HCT116 (cell line): ENCODE data around the gene STIMATE. TPM values are rescaled to one million over a fixed set of nuclear protein-coding genes. Genes with fewer than 3 reads are reported as not detected.

Experiments
- ATAC-seq: fragments of 200-7000 bp; cut with Tn5 transposase; 2 replicates; pipeline ENCODE4 v1.9.1; 2020; ENCODE audit warnings: mild to moderate bottlenecking, moderate library complexity
- BruUV-seq: library from RNA; stranded (reverse); fragments of 400-500 nt; replicated peaks from 2 replicates; lab custom pipeline; 2021; lab: Mats Ljungman, UMichigan
- CTCF ChIA-PET: fragments of 300-600 bp; sonication (Branson Sonifier 250); formaldehyde crosslinking; loops from one replicate; lab custom pipeline; 2021; ENCODE audit warnings: antibody characterized with exemption; lab: Charles Lee
- POLR2A ChIA-PET: fragments of 300-600, 350-600 bp; sonication (Branson Sonifier 250); formaldehyde crosslinking; loops from one replicate; lab custom pipeline; 2021; ENCODE audit warnings: antibody characterized with exemption; lab: Charles Lee
- RAD21 ChIA-PET, 2 experiments: fragments of 300-600 bp; sonication (Branson Sonifier 250); formaldehyde crosslinking; loops; one replicate each; lab custom pipeline; 2023; ENCODE audit warnings: low total read pairs in 2 of 2; ENCODE audit not compliant: uncharacterized antibody in 2 of 2, unreplicated experiment in 2 of 2, low non-redundant PET in 1 of 2; lab: Charles Lee
- DNase-seq: peaks from one replicate; pipeline ENCODE4 v3.0.0-alpha.2; 2010; ENCODE audit warnings: low read depth, low spot score
- H2AFZ ChIP-seq: fragments of 200-600 bp; shearing (Covaris generic), sonication (generic); 2 replicates; pipeline ENCODE4 v1.6.1; 2017; ENCODE audit warnings: low read depth, mixed run types, mixed read lengths, antibody characterized with exemption, low read length; ENCODE audit not compliant: poor library complexity, severe bottlenecking
- H3K27ac ChIP-seq: 2 replicates; pipeline ENCODE4 v1.5.1; 2012; ENCODE audit warnings: low read depth, low read length
- H3K27me3 ChIP-seq: fragments of 200-600 bp; sonication (generic); 2 replicates; pipeline ENCODE4 v1.6.1; 2016; ENCODE audit warnings: mixed run types, low read length, mixed read lengths; ENCODE audit not compliant: insufficient read depth
- H3K36me3 ChIP-seq, 2 experiments: fragments of 200-500 bp in 1 of 2; fragments of 200-600 bp in 1 of 2; sonication (Bioruptor generic) in 1 of 2; sonication (generic) in 1 of 2; 2 replicates each; pipeline versions ENCODE4 v1.5.1 to v1.6.1; 2014 to 2016; ENCODE audit warnings: low read length in 2 of 2, inconsistent platforms in 1 of 2, mixed read lengths in 1 of 2, mixed run types in 1 of 2; ENCODE audit not compliant: insufficient read depth in 2 of 2, control insufficient read depth in 1 of 2
- H3K4me1 ChIP-seq, 2 experiments: fragments of 200-600 bp in 1 of 2; sonication (generic) in 1 of 2; 2 replicates each; pipeline versions ENCODE4 v1.5.1 to v1.6.1; 2012 to 2017; ENCODE audit warnings: low read length in 2 of 2, inconsistent platforms in 1 of 2, mild to moderate bottlenecking in 1 of 2, mixed read lengths in 1 of 2, mixed run types in 1 of 2, moderate library complexity in 1 of 2; ENCODE audit not compliant: insufficient read depth in 2 of 2, control insufficient read depth in 1 of 2
- H3K4me2 ChIP-seq: fragments of 200-600 bp; sonication (generic); 2 replicates; pipeline ENCODE4 v1.6.1; 2017; ENCODE audit warnings: mixed run types, low read length, mixed read lengths
- H3K4me3 ChIP-seq, 2 experiments: fragments of 200-600 bp in 1 of 2; sonication (generic) in 1 of 2; replicated peaks in 1 of 2; 2 replicates each; pipeline ENCODE4 v1.5.1; 2011 to 2016; ENCODE audit warnings: low read length in 2 of 2, control low read depth in 1 of 2, low read depth in 1 of 2, mild to moderate bottlenecking in 1 of 2, mixed read lengths in 1 of 2, mixed run types in 1 of 2
- H3K79me2 ChIP-seq: fragments of 200-600 bp; sonication (generic); 2 replicates; pipeline ENCODE4 v1.6.1; 2017; ENCODE audit warnings: mild to moderate bottlenecking, mixed run types, low read length, moderate library complexity, mixed read lengths; ENCODE audit not compliant: insufficient read depth
- H3K9ac ChIP-seq: fragments of 200-600 bp; sonication (generic); 2 replicates; pipeline ENCODE4 v1.6.1; 2016; ENCODE audit warnings: low read length, mixed read lengths
- H3K9me2 ChIP-seq: fragments of 200-600 bp; sonication (generic), shearing (Covaris generic); 2 replicates; pipeline ENCODE4 v1.6.1; 2017; ENCODE audit warnings: mixed run types, mild to moderate bottlenecking, moderate library complexity; ENCODE audit not compliant: insufficient read depth
- H3K9me3 ChIP-seq, 2 experiments: fragments of 200-500 bp in 1 of 2; fragments of 200-600 bp in 1 of 2; sonication (Bioruptor generic) in 1 of 2; sonication (generic) in 1 of 2; 2 replicates each; pipeline ENCODE4 v1.6.1; 2014 to 2017; ENCODE audit warnings: low read length in 2 of 2, mixed read lengths in 2 of 2, inconsistent platforms in 1 of 2, low read depth in 1 of 2, mild to moderate bottlenecking in 1 of 2, mixed run types in 1 of 2, moderate library complexity in 1 of 2; ENCODE audit not compliant: control insufficient read depth in 1 of 2, insufficient read depth in 1 of 2
- H4K20me1 ChIP-seq: fragments of 200-600 bp; sonication (generic), shearing (Covaris generic); 2 replicates; pipeline ENCODE4 v1.6.1; 2017; ENCODE audit warnings: mixed run types, mild to moderate bottlenecking, moderate library complexity; ENCODE audit not compliant: insufficient read depth
- CBX3 ChIP-seq: IDR thresholded peaks from 2 replicates; pipeline ENCODE4 v1.6.1; 2012; ENCODE audit warnings: low read depth
- EGR1 ChIP-seq: IDR thresholded peaks from 2 replicates; pipeline ENCODE4 v1.6.1; 2012; ENCODE audit warnings: low read depth
- EZH2 ChIP-seq: fragments of 200-600 bp; sonication (generic); IDR thresholded peaks from 2 replicates; pipeline ENCODE4 v1.6.1; 2017; ENCODE audit warnings: antibody characterized with exemption, mixed run types
- EZH2phosphoT487 ChIP-seq: fragments of 200-600 bp; IDR thresholded peaks from 2 replicates; pipeline ENCODE4 v1.6.1; 2018; ENCODE audit warnings: antibody characterized with exemption, borderline replicate concordance
- FOSL1 ChIP-seq: IDR thresholded peaks from 2 replicates; pipeline ENCODE4 v1.6.1; 2012; ENCODE audit warnings: low read depth
- JUND ChIP-seq: IDR thresholded peaks from 2 replicates; pipeline ENCODE4 v1.6.1; 2012
- POLR2AphosphoS5 ChIP-seq: IDR thresholded peaks from 2 replicates; pipeline ENCODE4 v1.6.1; 2011; ENCODE audit warnings: mild to moderate bottlenecking, low read depth, low read length, moderate library complexity
- RAD21 ChIP-seq: IDR thresholded peaks from 2 replicates; pipeline ENCODE4 v1.6.1; 2012; ENCODE audit warnings: low read depth, mild to moderate bottlenecking
- SP1 ChIP-seq: IDR thresholded peaks from 2 replicates; pipeline ENCODE4 v1.6.1; 2012; ENCODE audit warnings: low read depth
- TCF7L2 ChIP-seq: IDR thresholded peaks from 2 replicates; pipeline ENCODE4 v1.7.0; 2011; ENCODE audit warnings: borderline replicate concordance, inconsistent platforms; ENCODE audit not compliant: insufficient read depth, insufficient read length; ENCODE audit errors: extremely low read depth
- ZFX ChIP-seq: fragments of 450-650 bp; IDR thresholded peaks from 2 replicates; pipeline ENCODE4 v1.6.1; 2017
- ZNF274 ChIP-seq: fragments of 200-500 bp; sonication (Bioruptor generic); IDR thresholded peaks from 2 replicates; pipeline ENCODE4 v1.6.1; 2014; ENCODE audit warnings: mild to moderate bottlenecking, low read depth, low read length, inconsistent platforms
- intact Hi-C: fragments of 100-400 bp; cut with micrococcal nuclease; formaldehyde crosslinking; loops from 2 replicates; pipeline ENCODE4 v1.10.0; 2022
- total RNA-seq: library from RNA; stranded (reverse); gene quantifications from one replicate; pipeline ENCODE4 v1.2.1, GENCODE V29; 2021; ENCODE audit not compliant: unreplicated experiment
- TF ChIP-seq, protein P1 (sequence below): IDR thresholded peaks from 2 replicates; pipeline ENCODE4 v1.6.1; 2012; ENCODE audit warnings: low read depth
- TF ChIP-seq, protein P2 (sequence below), 3 experiments: fragments of 200-600 bp in 1 of 3; sonication (generic) in 1 of 3; IDR thresholded peaks in 2 of 3; conservative IDR thresholded peaks in 1 of 3; 2 replicates each; pipeline ENCODE4 v1.5.1; 2012 to 2017; ENCODE audit warnings: low read depth in 2 of 3, low read length in 2 of 3, antibody characterized with exemption in 1 of 3, borderline replicate concordance in 1 of 3, control low read depth in 1 of 3, mild to moderate bottlenecking in 1 of 3, mixed read lengths in 1 of 3, mixed run types in 1 of 3, moderate library complexity in 1 of 3; ENCODE audit not compliant: insufficient read depth in 1 of 3
- TF ChIP-seq, protein P3 (sequence below): IDR thresholded peaks from 2 replicates; pipeline ENCODE4 v1.6.1; 2012
- TF ChIP-seq, protein P4 (sequence below): IDR thresholded peaks from 2 replicates; pipeline ENCODE4 v1.6.1; 2011; ENCODE audit warnings: mild to moderate bottlenecking, low read length, moderate library complexity; ENCODE audit not compliant: insufficient replicate concordance; ENCODE audit errors: extremely low read depth
- TF ChIP-seq, protein P5 (sequence below): IDR thresholded peaks from 2 replicates; pipeline ENCODE4 v1.6.1; 2012

Gene STIMATE
- total RNA-seq, 1 experiment from 2014 or later = 20.2 TPM

DNA sequence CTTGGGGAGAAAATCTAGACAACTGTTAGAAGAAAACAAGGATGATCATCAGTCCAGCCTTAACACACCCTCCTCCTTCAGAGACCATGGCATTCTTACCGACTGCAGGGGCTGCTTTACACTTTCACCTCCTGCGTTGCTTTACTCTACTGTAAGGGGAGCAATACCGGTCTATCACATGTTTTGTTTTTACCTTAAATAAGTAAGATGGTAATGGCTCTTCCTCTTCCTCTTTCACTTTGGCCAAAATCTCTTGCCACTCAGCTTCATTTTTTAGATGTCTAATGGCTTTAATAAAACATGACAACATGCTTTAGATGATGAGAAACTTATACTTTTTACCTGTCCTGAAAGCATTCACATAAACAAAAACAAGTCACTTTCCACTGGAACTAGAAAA is 33.4 kb upstream of the STIMATE start:
- H3K4me1 ChIP-seq = no peaks in the 10 kb centered on the region
- intact Hi-C loops = loop anchor here (5.0 to 10.0 kb wide), 2 partner anchors 144 to 188 kb away; no protein-coding TSS in a partner anchor

More for the DNA sequence above, 33.4 kb upstream of the STIMATE start:
- ChIA-PET CTCF (interaction anchor here (1.3 kb wide), 1 partner anchor 63 kb away, joined by 3 read pairs; no protein-coding TSS in a partner anchor), RAD21 (no interaction called here), POLR2A (no interaction called here)
- TF ChIP-seq ZNF274 = no peak
- no peak for TF ChIP-seq SP1
- no peak for TF ChIP-seq JUND
- no peak for TF ChIP-seq TCF7L2
- TF ChIP-seq, protein P1, sequence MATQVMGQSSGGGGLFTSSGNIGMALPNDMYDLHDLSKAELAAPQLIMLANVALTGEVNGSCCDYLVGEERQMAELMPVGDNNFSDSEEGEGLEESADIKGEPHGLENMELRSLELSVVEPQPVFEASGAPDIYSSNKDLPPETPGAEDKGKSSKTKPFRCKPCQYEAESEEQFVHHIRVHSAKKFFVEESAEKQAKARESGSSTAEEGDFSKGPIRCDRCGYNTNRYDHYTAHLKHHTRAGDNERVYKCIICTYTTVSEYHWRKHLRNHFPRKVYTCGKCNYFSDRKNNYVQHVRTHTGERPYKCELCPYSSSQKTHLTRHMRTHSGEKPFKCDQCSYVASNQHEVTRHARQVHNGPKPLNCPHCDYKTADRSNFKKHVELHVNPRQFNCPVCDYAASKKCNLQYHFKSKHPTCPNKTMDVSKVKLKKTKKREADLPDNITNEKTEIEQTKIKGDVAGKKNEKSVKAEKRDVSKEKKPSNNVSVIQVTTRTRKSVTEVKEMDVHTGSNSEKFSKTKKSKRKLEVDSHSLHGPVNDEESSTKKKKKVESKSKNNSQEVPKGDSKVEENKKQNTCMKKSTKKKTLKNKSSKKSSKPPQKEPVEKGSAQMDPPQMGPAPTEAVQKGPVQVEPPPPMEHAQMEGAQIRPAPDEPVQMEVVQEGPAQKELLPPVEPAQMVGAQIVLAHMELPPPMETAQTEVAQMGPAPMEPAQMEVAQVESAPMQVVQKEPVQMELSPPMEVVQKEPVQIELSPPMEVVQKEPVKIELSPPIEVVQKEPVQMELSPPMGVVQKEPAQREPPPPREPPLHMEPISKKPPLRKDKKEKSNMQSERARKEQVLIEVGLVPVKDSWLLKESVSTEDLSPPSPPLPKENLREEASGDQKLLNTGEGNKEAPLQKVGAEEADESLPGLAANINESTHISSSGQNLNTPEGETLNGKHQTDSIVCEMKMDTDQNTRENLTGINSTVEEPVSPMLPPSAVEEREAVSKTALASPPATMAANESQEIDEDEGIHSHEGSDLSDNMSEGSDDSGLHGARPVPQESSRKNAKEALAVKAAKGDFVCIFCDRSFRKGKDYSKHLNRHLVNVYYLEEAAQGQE = no peak
- no peak for TF ChIP-seq FOSL1
- no peak for TF ChIP-seq POLR2AphosphoS5
- TF ChIP-seq, protein P2, sequence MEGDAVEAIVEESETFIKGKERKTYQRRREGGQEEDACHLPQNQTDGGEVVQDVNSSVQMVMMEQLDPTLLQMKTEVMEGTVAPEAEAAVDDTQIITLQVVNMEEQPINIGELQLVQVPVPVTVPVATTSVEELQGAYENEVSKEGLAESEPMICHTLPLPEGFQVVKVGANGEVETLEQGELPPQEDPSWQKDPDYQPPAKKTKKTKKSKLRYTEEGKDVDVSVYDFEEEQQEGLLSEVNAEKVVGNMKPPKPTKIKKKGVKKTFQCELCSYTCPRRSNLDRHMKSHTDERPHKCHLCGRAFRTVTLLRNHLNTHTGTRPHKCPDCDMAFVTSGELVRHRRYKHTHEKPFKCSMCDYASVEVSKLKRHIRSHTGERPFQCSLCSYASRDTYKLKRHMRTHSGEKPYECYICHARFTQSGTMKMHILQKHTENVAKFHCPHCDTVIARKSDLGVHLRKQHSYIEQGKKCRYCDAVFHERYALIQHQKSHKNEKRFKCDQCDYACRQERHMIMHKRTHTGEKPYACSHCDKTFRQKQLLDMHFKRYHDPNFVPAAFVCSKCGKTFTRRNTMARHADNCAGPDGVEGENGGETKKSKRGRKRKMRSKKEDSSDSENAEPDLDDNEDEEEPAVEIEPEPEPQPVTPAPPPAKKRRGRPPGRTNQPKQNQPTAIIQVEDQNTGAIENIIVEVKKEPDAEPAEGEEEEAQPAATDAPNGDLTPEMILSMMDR (IDR thresholded peaks at IDR 0.05 in 2 of 3, conservative IDR thresholded peaks at IDR 0.05 in 1 of 3; ENCODE audit: borderline replicate concordance in 1 of 3, insufficient read depth in 1 of 3, low read depth in 2 of 3, low read length in 2 of 3) = no peak
- TF ChIP-seq, protein P3, sequence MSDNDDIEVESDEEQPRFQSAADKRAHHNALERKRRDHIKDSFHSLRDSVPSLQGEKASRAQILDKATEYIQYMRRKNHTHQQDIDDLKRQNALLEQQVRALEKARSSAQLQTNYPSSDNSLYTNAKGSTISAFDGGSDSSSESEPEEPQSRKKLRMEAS = no peak
- no peak for TF ChIP-seq RAD21
- TF ChIP-seq, protein P4, sequence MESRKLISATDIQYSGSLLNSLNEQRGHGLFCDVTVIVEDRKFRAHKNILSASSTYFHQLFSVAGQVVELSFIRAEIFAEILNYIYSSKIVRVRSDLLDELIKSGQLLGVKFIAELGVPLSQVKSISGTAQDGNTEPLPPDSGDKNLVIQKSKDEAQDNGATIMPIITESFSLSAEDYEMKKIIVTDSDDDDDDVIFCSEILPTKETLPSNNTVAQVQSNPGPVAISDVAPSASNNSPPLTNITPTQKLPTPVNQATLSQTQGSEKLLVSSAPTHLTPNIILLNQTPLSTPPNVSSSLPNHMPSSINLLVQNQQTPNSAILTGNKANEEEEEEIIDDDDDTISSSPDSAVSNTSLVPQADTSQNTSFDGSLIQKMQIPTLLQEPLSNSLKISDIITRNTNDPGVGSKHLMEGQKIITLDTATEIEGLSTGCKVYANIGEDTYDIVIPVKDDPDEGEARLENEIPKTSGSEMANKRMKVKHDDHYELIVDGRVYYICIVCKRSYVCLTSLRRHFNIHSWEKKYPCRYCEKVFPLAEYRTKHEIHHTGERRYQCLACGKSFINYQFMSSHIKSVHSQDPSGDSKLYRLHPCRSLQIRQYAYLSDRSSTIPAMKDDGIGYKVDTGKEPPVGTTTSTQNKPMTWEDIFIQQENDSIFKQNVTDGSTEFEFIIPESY = no peak
- TF ChIP-seq ZFX = no peak
- TF ChIP-seq, protein P5, sequence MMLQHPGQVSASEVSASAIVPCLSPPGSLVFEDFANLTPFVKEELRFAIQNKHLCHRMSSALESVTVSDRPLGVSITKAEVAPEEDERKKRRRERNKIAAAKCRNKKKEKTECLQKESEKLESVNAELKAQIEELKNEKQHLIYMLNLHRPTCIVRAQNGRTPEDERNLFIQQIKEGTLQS = no peak
- TF ChIP-seq CBX3 = no peak
- no peak for TF ChIP-seq EZH2
- no peak for TF ChIP-seq EZH2phosphoT487
- no peak for TF ChIP-seq EGR1
- Histone ChIP-seq H3K4me2 (no peak overlapping the region), H3K9me3 (no peaks in the 10 kb centered on the region), H2AFZ (no peak overlapping the region), H3K9me2 (no peaks in the 10 kb centered on the region), H3K27me3 (no peaks in the 10 kb centered on the region), H4K20me1 (peaks cover 8% of the 10 kb centered on the region; the same call in 1 of the 2 replicates), H3K79me2 (no peaks in the 10 kb centered on the region), H3K27ac (no peak overlapping the region), H3K36me3 (no peaks in the 10 kb centered on the region), H3K4me3 (no peak overlapping the region), H3K9ac (no peak overlapping the region)
- no peak for ATAC-seq
- BruUV-seq = no TSS peak
- no peak for DNase-seq
